NCI-H1092 (cell line): ENCODE results near the gene ZBTB1.
"Not testable (repeated sequence)": the region's sequence is repeated elsewhere in the genome, so short reads cannot be mapped to it uniquely, and the experiment has no call there.

Experiments used
- DNase-seq: peaks from one replicate; lab custom pipeline; 2025; lab: John Stamatoyannopoulos, UW

ZBTB1 gene

GRCh38 chr14:64569646-64570045, 65.1 kb downstream of the ZBTB1 start:
- not testable (repeated sequence) for DNase-seq

GRCh38 chr14:64572386-64573104, 68.0 kb downstream of the ZBTB1 start:
- DNase-seq = no peak

GRCh38 chr14:64573109-64573508, 68.5 kb downstream of the ZBTB1 start:
- DNase-seq = no peak
